ENCODE measurements around the gene GAA.
"Not testable (repeated sequence)": the region's sequence is repeated elsewhere in the genome, so short reads cannot be mapped to it uniquely, and the experiment has no call there.

The GAA gene

DNA sequence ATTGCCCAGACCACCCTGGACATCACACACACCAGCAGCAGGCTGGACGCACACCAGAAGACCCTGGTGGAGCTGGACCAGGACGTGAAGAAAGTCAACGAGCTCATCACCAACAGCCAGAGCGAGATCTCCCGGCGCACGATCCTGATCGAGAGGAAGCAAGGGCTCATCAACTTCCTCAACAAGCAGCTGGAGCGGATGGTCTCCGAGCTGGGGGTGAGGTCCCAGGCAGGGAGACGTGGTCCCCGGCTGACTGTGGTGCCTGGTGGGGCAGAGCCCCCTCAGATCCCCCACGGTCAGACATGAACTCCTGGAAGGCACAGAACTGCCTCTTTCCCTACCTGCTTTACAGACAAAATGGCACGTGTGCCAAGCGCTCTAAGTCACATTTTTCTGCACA is 16.6 kb upstream of the GAA start:
- no peak for DNase-seq

DNA sequence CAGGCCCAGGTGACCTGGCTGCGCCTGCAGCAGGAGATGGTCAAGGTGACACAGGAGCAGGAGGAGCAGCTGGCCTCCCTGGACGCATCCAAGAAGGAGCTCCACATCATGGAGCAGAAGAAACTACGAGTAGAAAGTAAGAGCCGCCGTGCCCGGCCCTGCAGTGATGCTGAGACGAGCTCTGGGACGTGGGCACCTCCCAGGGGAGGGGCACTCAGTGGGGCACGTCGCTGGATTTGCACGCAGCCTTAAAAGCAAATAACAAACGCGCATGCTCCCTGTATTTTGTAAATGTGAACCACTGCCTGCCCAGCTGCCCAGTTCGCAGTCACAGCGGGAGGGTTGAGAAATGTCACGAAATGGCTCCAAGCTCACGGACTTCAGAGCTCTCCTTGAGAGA is 15.3 kb upstream of the GAA start:
- DNase-seq, result no peak

DNA sequence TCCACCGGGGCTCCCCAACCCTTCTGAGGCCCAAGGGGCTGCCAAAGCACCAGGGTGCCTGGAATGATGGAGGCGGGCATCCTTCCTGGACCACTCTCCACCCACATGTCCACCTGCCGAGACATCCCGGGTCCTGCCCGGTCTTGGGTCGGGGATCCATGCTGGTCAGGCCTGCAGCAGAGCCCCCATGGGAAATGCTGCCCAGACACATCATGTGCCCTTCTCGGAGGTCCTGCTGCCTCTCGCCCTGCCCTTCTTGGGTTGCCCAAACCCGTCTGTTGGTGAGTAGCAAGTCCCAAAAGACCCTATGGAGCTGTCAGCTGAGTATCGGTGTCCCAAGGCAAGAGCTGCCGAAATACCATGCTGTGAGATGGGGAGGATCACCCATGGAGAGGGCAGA is 14.8 kb upstream of the GAA start:
- no peak for DNase-seq

DNA sequence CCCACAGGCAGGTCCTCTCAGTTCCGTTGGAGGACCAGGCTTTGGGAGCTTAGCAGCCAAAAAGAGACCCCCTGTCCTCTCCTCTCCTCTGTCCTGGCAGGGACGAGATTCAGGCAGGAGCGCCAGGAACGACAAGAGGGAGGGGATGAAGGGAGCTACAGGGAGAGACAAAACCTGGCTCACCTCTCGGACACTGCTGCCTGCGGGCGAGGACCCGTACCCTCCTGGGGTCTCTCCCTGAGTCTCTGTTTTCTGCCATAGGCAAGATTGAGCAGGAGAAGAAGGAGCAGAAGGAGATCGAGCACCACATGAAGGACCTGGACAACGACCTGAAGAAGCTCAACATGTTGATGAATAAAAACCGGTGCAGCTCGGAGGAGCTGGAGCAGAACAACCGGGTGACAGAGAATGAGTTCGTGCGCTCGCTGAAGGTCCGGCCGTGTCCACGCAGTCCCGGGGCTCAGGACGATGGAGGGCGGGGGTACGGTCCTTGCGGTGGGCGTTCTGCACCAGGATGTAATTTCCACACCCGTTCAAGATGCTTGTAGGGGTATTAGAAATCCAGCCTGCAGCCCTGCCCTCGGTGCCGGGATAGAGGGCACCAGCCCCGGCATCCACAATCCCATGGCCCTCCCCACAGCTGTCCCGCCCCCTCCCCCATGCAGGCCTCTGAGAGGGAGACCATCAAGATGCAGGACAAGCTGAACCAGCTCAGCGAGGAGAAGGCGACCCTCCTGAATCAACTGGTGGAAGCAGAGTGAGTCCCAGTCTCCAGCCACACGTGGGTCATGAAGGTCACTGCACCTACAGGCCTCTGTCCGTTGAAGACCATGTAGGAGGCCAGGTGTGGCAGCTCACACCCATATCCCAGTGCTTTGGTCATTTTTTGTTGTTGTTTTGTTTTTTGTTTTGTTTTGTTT is 13.8 kb upstream of the GAA start:
- DNase-seq, result no peak

DNA sequence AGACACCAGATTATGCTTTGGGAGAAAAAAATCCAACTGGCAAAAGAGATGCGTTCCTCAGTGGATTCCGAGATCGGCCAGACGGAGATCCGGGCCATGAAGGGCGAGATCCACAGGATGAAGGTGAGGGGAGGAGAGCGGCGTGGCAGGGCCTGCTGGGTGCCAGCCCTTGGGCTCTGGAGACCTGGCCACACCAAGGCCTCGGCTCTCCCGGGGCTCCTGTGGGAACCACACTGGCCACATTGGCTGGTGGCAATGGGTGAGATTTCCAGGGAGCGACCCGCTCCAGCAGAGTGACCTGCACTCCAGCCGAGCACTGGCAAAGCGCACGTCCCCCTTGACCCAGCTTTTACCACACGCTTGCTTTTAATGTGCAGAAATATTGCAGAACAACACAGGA is 11.6 kb upstream of the GAA start:
- no peak for DNase-seq

DNA sequence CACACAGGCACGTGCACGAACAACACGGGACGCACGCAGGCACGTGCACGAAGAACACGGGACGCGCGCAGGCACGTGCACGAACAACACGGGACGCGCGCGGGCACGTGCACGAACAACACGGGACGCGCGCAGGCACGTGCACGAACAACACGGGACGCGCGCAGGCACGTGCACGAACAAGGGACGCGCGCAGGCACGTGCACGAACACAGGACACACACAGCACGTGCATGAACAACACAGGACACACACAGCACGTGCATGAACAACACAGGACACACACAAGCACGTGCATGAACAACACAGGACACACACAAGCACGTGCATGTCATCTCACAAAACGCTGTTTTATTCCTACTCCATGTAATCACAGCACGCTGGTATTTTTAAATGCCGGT is 11.2 kb upstream of the GAA start:
- DNase-seq, result not testable (repeated sequence)

DNA sequence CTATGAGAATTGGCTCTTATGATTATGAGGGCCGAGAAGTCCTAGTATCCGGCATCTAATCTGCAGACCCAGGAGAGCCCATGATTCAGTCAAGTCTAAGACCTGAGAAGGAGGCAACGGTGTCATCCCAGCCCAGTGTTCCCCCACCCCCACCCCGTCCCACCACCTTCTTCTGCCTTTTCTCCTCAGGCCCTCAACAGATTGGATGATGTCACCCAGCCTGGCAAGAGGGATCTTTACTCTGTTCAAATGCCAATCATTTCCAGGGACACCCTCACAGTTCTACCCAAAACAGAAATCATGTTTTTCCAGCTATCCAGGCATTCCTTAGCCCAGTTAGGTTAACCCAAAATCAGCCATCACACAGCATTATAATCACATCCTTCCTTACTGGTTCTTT is 10.0 kb upstream of the GAA start:
- DNase-seq, result no peak

DNA sequence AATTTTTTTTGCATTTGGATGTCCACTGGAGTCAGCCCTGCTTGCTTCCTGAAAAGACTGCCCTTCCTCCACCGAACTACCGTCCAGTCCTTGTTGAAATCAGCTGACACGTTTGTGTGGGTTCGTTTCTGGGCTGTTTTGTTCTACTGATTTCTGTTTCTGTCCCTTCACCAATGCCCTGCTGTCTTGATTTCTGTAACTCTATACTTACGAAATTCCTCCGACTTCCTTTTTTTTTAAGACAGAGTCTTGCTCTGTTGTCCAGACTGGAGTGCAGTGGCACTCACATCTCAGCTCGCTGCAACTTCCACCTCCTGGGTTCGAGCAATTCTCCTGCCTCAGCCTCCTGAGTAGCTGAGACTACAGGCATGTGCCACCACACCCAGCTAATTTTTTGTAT is 8.4 kb upstream of the GAA start:
- DNase-seq, result no peak

DNA sequence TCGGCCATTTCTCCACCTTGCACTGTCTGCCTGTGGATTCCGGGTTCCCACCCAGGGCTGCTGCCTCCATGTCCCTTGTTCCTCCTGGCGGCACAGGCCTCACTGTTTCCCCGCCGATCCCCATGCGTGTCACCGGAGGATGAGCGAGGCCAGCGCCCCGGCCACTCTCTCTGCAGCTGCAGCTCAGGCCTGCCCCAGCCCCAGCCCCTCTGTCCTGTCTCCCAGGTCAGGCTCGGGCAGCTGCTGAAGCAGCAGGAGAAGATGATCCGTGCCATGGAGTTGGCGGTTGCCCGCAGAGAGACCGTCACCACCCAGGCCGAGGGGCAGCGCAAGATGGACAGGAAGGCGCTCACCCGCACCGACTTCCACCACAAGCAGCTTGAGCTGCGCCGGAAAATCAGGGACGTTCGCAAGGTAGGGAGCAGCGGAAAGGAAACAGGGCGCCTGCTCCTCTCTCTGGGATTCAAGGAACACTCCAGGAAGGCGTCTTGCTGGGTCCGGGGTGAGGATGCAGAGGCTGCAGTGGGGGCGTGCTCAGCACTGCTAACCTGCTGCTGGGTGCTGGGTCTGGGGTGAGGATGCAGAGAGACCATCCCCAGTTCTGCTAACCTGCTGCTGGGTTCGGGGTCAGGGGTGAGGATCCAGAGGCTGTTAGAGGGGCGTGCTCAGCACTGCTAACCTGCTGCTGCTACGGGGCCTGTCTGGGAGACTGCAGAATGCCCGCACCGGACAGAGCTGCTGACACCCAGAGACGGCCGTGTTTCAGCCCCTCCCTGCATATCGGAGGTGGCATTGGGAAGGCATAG is 6.1 kb upstream of the GAA start:
- no peak for DNase-seq

DNA sequence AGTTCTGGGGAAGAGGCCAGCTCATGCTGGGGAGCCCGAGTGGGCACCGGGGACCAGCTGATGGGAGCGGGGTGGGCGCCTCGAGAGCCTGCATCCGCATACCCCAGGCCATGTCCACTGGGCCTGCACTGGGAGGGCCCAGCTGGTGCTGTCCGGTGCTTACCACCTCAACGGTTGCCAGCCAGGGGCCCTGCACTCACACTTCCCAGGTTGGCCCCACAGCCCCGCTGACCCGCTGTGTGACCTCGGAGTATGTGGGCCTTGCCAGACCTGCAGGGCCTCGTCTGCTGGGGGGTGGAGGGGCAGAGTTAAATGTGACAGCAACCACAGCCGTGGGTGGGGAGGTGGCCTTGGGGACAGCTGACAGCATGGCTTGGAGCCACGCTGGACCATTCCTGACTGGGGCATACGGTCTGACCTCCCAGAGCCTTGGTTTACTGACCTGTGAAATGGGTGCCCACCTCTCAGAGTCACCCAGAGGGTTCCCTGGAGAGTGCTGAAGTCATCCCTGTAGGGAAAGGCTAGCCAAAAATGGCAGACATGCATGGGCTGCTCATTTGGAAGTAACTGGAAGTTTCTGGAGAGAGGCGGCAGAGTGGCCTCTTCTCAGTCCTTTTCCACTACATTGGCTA is 5.4 kb upstream of the GAA start:
- DNase-seq, result no peak

DNA sequence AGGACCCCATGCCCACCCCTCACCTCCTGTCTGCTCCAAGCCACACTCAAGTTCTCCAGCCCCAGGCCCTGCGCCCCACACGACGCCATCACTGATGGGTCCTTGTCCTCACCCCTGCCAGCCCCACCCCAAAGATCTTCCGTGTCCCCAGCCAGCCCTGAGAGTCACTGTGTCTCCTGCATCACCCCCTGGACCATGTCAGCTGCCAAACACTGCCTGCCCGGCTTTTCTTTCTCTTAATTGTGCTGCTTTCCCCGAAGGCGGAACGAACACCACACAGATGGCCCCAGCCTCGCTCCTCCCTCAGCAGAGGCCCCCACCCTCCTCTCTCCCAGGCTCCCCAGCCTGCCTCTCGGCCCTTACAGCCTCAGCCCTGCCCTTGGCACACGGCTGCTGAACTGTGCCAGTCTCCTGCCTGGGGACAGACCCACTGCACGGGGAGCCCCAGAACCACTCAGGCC is 4.8 kb upstream of the GAA start:
- DNase-seq, result no peak

DNA sequence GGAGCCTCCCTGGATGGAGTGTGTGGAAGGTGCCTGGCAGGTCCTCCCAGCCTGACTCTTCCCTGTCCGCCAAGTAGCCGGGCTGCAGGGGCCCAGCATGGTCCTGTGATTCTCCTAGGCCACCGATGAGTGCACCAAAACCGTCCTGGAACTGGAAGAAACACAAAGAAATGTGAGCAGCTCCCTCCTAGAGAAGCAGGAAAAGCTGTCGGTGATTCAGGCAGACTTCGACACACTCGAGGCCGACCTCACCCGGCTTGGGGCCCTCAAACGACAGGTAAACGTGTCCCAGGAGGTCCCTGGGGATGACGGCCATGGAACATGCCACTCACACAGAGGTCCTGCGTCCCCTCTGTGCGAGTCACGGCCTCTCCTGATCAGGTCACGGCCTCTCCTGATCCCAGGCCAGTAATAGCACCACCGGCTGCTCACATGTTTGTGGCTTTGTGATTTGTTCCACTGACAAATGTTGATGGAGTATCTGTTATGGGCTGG is 4.2 kb upstream of the GAA start:
- no peak for DNase-seq

DNA sequence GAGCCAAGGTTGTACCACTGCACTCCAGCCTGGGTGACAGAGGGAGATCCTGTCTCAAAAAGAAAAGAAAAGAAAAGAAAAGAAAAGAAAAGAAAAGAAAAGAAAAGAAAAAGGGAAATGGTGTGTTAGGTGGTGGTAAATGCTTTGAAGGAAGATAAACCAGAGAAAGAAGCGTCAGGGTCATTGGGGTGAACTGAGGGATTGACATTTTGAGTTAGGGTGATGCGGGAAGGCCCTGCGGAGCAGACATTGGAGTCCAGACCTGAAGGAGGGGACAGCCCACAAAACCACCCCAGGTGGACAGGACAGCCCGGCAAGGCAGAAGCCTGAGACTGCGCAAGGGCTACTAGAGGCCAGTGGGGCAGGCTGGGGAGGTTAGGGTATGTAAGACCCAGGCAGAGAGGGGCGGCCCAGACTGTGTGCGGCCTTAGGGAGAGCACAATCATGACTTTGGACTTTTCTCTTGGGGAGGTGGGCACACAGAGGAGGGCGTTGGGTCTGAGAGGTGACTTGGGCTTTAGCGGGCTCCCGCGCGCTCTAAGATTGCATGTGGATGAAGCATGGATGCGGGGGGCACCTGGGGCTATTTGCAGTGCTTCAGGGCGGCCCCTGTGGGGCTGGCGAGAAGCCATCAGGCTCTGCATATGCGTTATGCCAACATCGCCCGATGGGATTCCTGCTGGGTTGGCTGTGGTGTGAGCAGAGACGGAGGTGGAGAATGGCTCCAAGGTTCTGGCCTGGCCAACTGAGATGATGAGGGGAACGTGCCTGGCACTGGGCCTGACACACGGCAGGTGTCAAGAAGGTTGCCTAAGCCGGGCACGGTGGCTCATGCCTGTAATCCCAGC is 3.3 kb upstream of the GAA start:
- DNase-seq, result no peak

DNA sequence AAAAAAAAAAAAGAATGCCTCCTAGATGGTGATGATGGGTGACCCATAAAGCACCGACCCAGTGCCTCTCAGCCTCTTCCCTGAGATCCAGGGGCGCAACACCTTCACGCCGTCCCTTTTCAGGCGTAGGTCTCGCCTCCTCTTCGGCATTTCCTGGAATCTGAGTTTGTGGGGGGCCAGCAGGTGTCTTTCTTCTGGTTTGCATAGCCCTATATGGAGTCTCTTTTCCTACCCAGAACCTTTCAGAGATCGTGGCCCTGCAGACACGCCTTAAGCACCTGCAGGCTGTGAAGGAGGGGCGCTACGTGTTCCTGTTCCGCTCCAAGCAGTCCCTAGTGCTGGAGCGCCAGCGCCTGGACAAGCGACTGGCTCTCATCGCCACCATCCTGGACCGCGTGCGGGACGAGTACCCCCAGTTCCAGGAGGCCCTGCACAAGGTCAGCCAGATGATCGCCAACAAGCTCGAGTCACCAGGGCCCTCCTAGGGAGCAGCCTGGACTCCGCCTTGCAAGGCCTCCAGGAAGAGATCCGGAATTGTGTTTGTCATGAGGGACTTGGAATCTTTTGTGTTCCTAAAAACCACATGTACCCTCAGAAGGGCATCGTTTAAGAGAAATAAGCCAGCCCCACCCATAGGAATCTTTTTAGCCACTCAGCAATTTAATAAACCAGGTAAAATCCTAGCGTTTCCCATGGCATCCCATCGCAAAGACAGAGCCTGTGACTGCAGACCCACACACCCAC is 1.9 kb upstream of the GAA start:
- DNase-seq, result no peak

DNA sequence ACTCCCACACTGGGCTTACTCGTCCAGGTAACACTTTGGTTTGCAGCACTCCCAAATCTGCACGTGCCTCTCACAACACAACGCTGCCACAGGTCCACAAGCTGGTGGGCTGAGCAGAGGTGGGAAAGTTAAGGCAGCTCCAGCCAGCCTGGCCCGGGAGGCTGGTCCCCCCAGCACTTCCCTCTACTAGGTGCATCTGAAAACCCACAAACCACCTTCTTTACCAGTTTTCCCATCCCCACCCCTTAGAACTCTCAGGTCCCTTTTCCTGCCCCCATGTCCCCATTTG is 1.4 kb upstream of the GAA start:
- DNase-seq, result no peak

DNA sequence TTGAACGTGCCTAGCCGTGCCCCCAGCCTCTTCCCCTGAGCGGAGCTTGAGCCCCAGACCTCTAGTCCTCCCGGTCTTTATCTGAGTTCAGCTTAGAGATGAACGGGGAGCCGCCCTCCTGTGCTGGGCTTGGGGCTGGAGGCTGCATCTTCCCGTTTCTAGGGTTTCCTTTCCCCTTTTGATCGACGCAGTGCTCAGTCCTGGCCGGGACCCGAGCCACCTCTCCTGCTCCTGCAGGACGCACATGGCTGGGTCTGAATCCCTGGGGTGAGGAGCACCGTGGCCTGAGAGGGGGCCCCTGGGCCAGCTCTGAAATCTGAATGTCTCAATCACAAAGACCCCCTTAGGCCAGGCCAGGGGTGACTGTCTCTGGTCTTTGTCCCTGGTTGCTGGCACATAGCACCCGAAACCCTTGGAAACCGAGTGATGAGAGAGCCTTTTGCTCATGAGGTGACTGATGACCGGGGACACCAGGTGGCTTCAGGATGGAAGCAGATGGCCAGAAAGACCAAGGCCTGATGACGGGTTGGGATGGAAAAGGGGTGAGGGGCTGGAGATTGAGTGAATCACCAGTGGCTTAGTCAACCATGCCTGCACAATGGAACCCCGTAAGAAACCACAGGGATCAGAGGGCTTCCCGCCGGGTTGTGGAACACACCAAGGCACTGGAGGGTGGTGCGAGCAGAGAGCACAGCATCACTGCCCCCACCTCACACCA is 724 bp downstream of the GAA start:
- peak; percentile 23 for DNase-seq

DNA sequence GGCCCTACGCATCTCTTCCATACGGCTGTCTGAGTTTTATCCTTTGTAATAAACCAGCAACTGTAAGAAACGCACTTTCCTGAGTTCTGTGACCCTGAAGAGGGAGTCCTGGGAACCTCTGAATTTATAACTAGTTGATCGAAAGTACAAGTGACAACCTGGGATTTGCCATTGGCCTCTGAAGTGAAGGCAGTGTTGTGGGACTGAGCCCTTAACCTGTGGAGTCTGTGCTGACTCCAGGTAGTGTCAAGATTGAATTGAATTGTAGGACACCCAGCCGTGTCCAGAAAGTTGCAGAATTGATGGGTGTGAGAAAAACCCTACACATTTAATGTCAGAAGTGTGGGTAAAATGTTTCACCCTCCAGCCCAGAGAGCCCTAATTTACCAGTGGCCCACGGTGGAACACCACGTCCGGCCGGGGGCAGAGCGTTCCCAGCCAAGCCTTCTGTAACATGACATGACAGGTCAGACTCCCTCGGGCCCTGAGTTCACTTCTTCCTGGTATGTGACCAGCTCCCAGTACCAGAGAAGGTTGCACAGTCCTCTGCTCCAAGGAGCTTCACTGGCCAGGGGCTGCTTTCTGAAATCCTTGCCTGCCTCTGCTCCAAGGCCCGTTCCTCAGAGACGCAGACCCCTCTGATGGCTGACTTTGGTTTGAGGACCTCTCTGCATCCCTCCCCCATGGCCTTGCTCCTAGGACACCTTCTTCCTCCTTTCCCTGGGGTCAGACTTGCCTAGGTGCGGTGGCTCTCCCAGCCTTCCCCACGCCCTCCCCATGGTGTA is 1.5 kb downstream of the GAA start:
- no peak for DNase-seq

DNA sequence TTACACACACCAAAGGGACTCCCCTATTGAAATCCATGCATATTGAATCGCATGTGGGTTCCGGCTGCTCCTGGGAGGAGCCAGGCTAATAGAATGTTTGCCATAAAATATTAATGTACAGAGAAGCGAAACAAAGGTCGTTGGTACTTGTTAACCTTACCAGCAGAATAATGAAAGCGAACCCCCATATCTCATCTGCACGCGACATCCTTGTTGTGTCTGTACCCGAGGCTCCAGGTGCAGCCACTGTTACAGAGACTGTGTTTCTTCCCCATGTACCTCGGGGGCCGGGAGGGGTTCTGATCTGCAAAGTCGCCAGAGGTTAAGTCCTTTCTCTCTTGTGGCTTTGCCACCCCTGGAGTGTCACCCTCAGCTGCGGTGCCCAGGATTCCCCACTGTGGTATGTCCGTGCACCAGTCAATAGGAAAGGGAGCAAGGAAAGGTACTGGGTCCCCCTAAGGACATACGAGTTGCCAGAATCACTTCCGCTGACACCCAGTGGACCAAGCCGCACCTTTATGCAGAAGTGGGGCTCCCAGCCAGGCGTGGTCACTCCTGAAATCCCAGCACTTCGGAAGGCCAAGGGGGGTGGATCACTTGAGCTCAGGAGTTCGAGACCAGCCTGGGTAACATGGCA is 2.2 kb downstream of the GAA start:
- DNase-seq, result no peak

DNA sequence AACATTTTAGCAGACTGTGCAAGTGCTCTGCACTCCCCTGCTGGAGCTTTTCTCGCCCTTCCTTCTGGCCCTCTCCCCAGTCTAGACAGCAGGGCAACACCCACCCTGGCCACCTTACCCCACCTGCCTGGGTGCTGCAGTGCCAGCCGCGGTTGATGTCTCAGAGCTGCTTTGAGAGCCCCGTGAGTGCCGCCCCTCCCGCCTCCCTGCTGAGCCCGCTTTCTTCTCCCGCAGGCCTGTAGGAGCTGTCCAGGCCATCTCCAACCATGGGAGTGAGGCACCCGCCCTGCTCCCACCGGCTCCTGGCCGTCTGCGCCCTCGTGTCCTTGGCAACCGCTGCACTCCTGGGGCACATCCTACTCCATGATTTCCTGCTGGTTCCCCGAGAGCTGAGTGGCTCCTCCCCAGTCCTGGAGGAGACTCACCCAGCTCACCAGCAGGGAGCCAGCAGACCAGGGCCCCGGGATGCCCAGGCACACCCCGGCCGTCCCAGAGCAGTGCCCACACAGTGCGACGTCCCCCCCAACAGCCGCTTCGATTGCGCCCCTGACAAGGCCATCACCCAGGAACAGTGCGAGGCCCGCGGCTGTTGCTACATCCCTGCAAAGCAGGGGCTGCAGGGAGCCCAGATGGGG is 3.1 kb downstream of the GAA start:
- no peak for DNase-seq

All from fibroblast of skin of right biceps (primary cell).